Mammary epithelial cell (primary cell): ENCODE measurements around the gene METTL5.

Experiments
- CTCF ChIP-seq, 2 donors: IDR thresholded peaks in 1 of 2; conservative IDR thresholded peaks in 1 of 2; 2 replicates each; pipeline ENCODE4 v1.5.1; 2011 to 2012; ENCODE audit warnings: inconsistent platforms in 2 of 2, low read length in 2 of 2, mild to moderate bottlenecking in 2 of 2, control low read depth in 1 of 2, low read depth in 1 of 2; ENCODE audit not compliant: insufficient read depth in 1 of 2; ENCODE audit errors: extremely low read depth in 1 of 2
- EZH2 ChIP-seq: IDR thresholded peaks from 2 replicates; pipeline ENCODE4 v1.6.1; 2012; ENCODE audit warnings: low read length, inconsistent platforms, borderline replicate concordance

DNA sequence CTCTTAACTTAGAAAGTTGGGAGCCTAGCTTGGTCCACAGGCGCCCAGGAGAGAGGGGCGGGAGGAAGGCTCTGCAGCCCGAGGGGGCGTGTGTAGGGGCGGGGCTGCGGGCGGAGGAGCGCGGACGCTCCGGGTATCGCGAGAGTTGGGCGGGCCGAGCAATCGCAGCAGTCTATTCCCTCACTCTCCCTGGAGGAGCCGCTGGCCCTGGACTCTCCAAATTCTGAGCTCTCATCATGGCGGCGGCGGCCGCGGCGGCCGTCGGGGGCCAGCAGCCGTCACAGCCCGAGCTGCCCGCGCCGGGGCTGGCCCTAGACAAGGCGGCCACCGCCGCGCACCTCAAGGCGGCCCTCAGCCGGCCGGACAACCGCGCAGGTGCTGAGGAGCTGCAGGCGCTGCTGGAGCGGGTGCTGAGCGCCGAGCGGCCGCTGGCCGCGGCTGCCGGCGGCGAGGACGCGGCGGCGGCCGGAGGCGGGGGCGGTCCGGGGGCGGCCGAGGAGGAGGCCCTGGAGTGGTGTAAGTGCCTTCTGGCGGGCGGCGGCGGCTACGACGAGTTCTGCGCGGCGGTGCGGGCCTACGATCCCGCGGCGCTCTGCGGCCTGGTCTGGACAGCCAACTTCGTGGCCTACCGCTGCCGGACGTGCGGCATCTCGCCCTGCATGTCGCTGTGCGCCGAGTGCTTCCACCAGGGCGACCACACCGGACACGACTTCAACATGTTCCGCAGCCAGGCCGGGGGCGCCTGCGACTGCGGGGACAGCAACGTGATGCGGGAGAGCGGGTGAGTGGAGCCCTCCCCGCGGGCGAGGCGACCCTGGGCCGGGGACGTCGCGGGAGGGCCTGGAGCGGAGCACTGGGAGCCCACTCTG is 2.8 kb upstream of the METTL5 start, which contains the start of gene UBR3:
- no peak for TF ChIP-seq CTCF (conservative IDR thresholded peaks at IDR 0.05 in 1 of 2, IDR thresholded peaks at IDR 0.05 in 1 of 2; ENCODE audit: extremely low read depth in 1 of 2, insufficient read depth in 1 of 2, low read depth in 1 of 2, low read length in 2 of 2)
- TF ChIP-seq EZH2 = no peak
